Activated naive CD4-positive, alpha-beta T cell treated with anti-CD3 and anti-CD28 coated beads, Interleukin-2, amount 10 ng/mL, durations not matched to agents 7 days and 5 days (primary cell): ENCODE data around the gene C5orf46.
"Not testable (repeated sequence)": the region's sequence is repeated elsewhere in the genome, so short reads cannot be mapped to it uniquely, and the experiment has no call there.

Experiments
- CTCF ChIA-PET: fragments of 350-600 bp; sonication (Branson Sonifier 250); formaldehyde crosslinking; loops from one replicate; lab custom pipeline; 2021; ENCODE audit warnings: antibody characterized with exemption; lab: Charles Lee
- DNase-seq: peaks from one replicate; pipeline ENCODE4 v3.0.0-alpha.2; 2020
- H3K27ac Mint-ChIP-seq: one replicate; pipeline ENCODE4 v1.8.0; 2021; ENCODE audit warnings: mild to moderate bottlenecking, moderate library complexity, mixed read lengths
- H3K27me3 Mint-ChIP-seq: one replicate; pipeline ENCODE4 v1.8.0; 2021; ENCODE audit warnings: mild to moderate bottlenecking, mixed read lengths
- H3K36me3 Mint-ChIP-seq: one replicate; pipeline ENCODE4 v1.8.0; 2021; ENCODE audit warnings: mixed read lengths
- H3K4me1 Mint-ChIP-seq: one replicate; pipeline ENCODE4 v1.8.0; 2021; ENCODE audit warnings: mixed read lengths
- H3K4me3 Mint-ChIP-seq: one replicate; pipeline ENCODE4 v1.8.0; 2021; ENCODE audit warnings: mild to moderate bottlenecking, moderate library complexity, mixed read lengths
- H3K9me3 Mint-ChIP-seq: one replicate; pipeline ENCODE4 v1.8.0; 2021; ENCODE audit warnings: mixed read lengths

Gene C5orf46

GRCh38 chr5:147906326-147907095 lies at the start of gene C5orf46:
Gene C5orf46 (minus strand): TSS chr5:147906538. CDS start chr5:147906501, 37 bp downstream.
- DNase-seq = no peak
- CTCF ChIA-PET = no interaction called here
- H3K4me1 Mint-ChIP-seq = no peaks in the 10 kb centered on the region
- no peak within 1 kb of the TSS for H3K27ac Mint-ChIP-seq
- H3K9me3 Mint-ChIP-seq = no peaks in the 10 kb centered on the region
- no peaks in the 10 kb centered on the region for H3K36me3 Mint-ChIP-seq
- no peak within 1 kb of the TSS for H3K4me3 Mint-ChIP-seq
- H3K27me3 Mint-ChIP-seq = no peaks in the 10 kb centered on the region

GRCh38 chr5:147954971-147955370 lies 48.6 kb upstream of the C5orf46 start:
- Mint-ChIP-seq H3K27me3 (no peaks in the 10 kb centered on the region), H3K4me1 (no peaks in the 10 kb centered on the region), H3K9me3 (no peaks in the 10 kb centered on the region), H3K36me3 (no peaks in the 10 kb centered on the region), H3K27ac (no peak overlapping the region), H3K4me3 (no peak overlapping the region)
- CTCF ChIA-PET = no interaction called here
- DNase-seq = no peak

- Mint-ChIP-seq H3K36me3 (no peaks in the 10 kb centered on the region), H3K4me3 (no peak overlapping the region), H3K27me3 (no peaks in the 10 kb centered on the region), H3K4me1 (no peaks in the 10 kb centered on the region), H3K27ac (no peak overlapping the region), H3K9me3 (no peaks in the 10 kb centered on the region)
- DNase-seq = no peak
- CTCF ChIA-PET = no interaction called here
Observed at GRCh38 chr5:147949711-147950573, 43.6 kb upstream of the C5orf46 start.

- H3K27me3 Mint-ChIP-seq, DNase-seq, H3K27ac Mint-ChIP-seq, H3K36me3 Mint-ChIP-seq, H3K9me3 Mint-ChIP-seq, H3K4me3 Mint-ChIP-seq, CTCF ChIA-PET, H3K4me1 Mint-ChIP-seq: not testable (repeated sequence)
Observed at GRCh38 chr5:147946658-147947274, 40.4 kb upstream of the C5orf46 start.

- no peaks in the 10 kb centered on the region for H3K9me3 Mint-ChIP-seq
- no peaks in the 10 kb centered on the region for H3K27me3 Mint-ChIP-seq
- CTCF ChIA-PET = no interaction called here
- no peak overlapping the region for H3K4me3 Mint-ChIP-seq
- no peaks in the 10 kb centered on the region for H3K36me3 Mint-ChIP-seq
- no peaks in the 10 kb centered on the region for H3K4me1 Mint-ChIP-seq
- H3K27ac Mint-ChIP-seq = no peak overlapping the region
- no peak for DNase-seq
Observed at GRCh38 chr5:147939431-147940114, 33.2 kb upstream of the C5orf46 start.

- Mint-ChIP-seq H3K27ac (no peak overlapping the region), H3K4me1 (no peaks in the 10 kb centered on the region), H3K9me3 (no peaks in the 10 kb centered on the region), H3K27me3 (no peaks in the 10 kb centered on the region), H3K36me3 (no peaks in the 10 kb centered on the region), H3K4me3 (no peak overlapping the region)
- CTCF ChIA-PET = interaction anchor here (0.7 kb wide), 1 partner anchor 8 kb away, joined by 3 read pairs; no protein-coding TSS in a partner anchor
- DNase-seq = no peak
Observed at GRCh38 chr5:147935032-147935431, 28.7 kb upstream of the C5orf46 start.

- Mint-ChIP-seq H3K27ac (no peak overlapping the region), H3K9me3 (no peaks in the 10 kb centered on the region), H3K4me1 (no peaks in the 10 kb centered on the region), H3K27me3 (no peaks in the 10 kb centered on the region), H3K4me3 (no peak overlapping the region), H3K36me3 (no peaks in the 10 kb centered on the region)
- CTCF ChIA-PET = no interaction called here
- DNase-seq = no peak
Observed at GRCh38 chr5:147930769-147931168, 24.4 kb upstream of the C5orf46 start.

GRCh38 chr5:147927901-147928300 lies 21.6 kb upstream of the C5orf46 start:
- DNase-seq = no peak
- H3K9me3 Mint-ChIP-seq = no peaks in the 10 kb centered on the region
- CTCF ChIA-PET = interaction anchor here (0.6 to 0.7 kb wide), 2 partner anchors 12 to 540 kb away, joined by 3 to 4 read pairs; no protein-coding TSS in a partner anchor
- no peak overlapping the region for H3K27ac Mint-ChIP-seq
- H3K36me3 Mint-ChIP-seq = no peaks in the 10 kb centered on the region
- no peaks in the 10 kb centered on the region for H3K27me3 Mint-ChIP-seq
- H3K4me1 Mint-ChIP-seq = no peaks in the 10 kb centered on the region
- no peak overlapping the region for H3K4me3 Mint-ChIP-seq

- Mint-ChIP-seq H3K36me3 (no peaks in the 10 kb centered on the region), H3K27ac (no peak overlapping the region), H3K4me1 (no peaks in the 10 kb centered on the region), H3K9me3 (no peaks in the 10 kb centered on the region), H3K4me3 (no peak overlapping the region), H3K27me3 (no peaks in the 10 kb centered on the region)
- no peak for DNase-seq
- CTCF ChIA-PET = no interaction called here
Observed at GRCh38 chr5:147925020-147925419, 18.7 kb upstream of the C5orf46 start.

GRCh38 chr5:147921136-147921535 lies 14.8 kb upstream of the C5orf46 start:
- Mint-ChIP-seq H3K36me3 (no peaks in the 10 kb centered on the region), H3K4me3 (no peak overlapping the region), H3K4me1 (no peaks in the 10 kb centered on the region), H3K9me3 (no peaks in the 10 kb centered on the region), H3K27me3 (no peaks in the 10 kb centered on the region), H3K27ac (no peak overlapping the region)
- CTCF ChIA-PET = no interaction called here
- no peak for DNase-seq

- Mint-ChIP-seq H3K36me3 (no peaks in the 10 kb centered on the region), H3K9me3 (no peaks in the 10 kb centered on the region), H3K27ac (no peak overlapping the region), H3K4me1 (no peaks in the 10 kb centered on the region), H3K4me3 (no peak overlapping the region), H3K27me3 (no peaks in the 10 kb centered on the region)
- CTCF ChIA-PET = no interaction called here
- no peak for DNase-seq
Observed at GRCh38 chr5:147920420-147921030, 14.2 kb upstream of the C5orf46 start.

GRCh38 chr5:147918899-147919298 lies 12.6 kb upstream of the C5orf46 start:
- H3K4me3 Mint-ChIP-seq = no peak overlapping the region
- H3K27me3 Mint-ChIP-seq = no peaks in the 10 kb centered on the region
- no peak overlapping the region for H3K27ac Mint-ChIP-seq
- H3K4me1 Mint-ChIP-seq = no peaks in the 10 kb centered on the region
- H3K9me3 Mint-ChIP-seq = no peaks in the 10 kb centered on the region
- H3K36me3 Mint-ChIP-seq = no peaks in the 10 kb centered on the region
- CTCF ChIA-PET = no interaction called here
- DNase-seq = no peak

GRCh38 chr5:147918101-147918685 lies 11.9 kb upstream of the C5orf46 start:
- Mint-ChIP-seq H3K27ac (no peak overlapping the region), H3K4me1 (no peaks in the 10 kb centered on the region), H3K36me3 (no peaks in the 10 kb centered on the region), H3K4me3 (no peak overlapping the region), H3K27me3 (no peaks in the 10 kb centered on the region), H3K9me3 (no peaks in the 10 kb centered on the region)
- no peak for DNase-seq
- CTCF ChIA-PET = no interaction called here
